ENCODE data around the gene METTL13. TPM values are rescaled to one million over a fixed set of nuclear protein-coding genes. Genes with fewer than 3 reads are reported as not detected.

Gene METTL13
- total and polyA plus RNA-seq, 2 donors (not counting 1 experiment from before 2014, with no cell fraction given): 27.3 to 38.0 TPM

DNA sequence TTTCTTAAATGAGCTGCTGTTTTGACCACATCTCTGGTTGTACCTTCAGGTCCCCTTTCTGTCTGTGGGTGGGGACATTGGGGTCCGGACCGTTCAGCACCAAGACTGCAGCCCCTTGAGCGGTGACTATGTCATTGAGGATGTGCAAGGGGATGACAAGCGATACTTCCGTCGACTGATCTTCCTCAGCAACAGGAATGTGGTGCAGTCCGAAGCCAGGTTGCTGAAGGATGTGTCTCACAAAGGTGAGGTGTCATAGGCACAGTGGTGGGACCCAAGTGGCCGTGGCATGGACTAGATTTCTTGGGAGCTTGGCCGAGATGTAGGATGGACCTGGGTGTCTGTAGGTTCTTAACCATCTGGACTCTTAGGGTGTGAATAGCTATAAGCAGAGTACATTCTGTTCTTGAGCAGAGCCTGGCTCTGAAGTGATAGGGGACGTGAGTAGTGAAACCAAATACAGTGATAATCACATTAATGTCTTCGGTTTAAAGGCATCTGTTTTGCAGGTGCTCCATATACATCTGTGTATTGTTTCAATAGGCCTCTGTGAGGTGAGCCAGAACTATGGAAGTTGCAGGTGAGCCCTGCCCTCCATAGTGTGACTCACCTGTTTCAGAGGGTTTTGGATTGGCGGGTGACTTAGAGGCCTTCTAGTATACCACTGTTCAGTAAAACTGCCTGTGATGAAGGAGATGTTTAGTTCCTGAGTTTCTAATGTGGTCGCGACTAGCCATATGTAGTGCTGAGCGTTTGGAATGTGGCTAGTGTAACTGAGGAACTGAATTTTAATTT lies 6.4 kb downstream of the METTL13 start:
- Histone ChIP-seq H3K4me2 (ENCODE audit: extremely low read depth, insufficient read depth, low read length) (no peak overlapping the region), H3K9me3 (ENCODE audit: control insufficient read depth, insufficient read depth, low read depth, low read length) (no peaks in the 10 kb centered on the region), H3K27me3 (ENCODE audit: control insufficient read depth, insufficient read depth, low read length) (no peaks in the 10 kb centered on the region), H3K9ac (ENCODE audit: insufficient read depth, low read length) (no peak overlapping the region), H4K20me1 (ENCODE audit: control insufficient read depth, extremely low read depth, insufficient read depth, low read length) (no peaks in the 10 kb centered on the region), H3K4me3 (replicated peaks in 1 of 4; ENCODE audit: control extremely low read depth in 1 of 4, insufficient read depth in 1 of 4, low read depth in 3 of 4, low read length in 4 of 4) (no peak overlapping the region), H2AFZ (ENCODE audit: low read length) (no peak overlapping the region), H3K79me2 (ENCODE audit: control insufficient read depth, insufficient read depth, low read length) (peaks cover 24% of the 10 kb centered on the region), H3K36me3 (ENCODE audit: control insufficient read depth, insufficient read depth, low read length) (peaks cover 34% of the 10 kb centered on the region), H3K27ac (ENCODE audit: insufficient read depth, low read length) (no peak overlapping the region), H3K4me1 (ENCODE audit: control insufficient read depth, extremely low read depth, insufficient read depth, low read length) (peaks cover 7% of the 10 kb centered on the region)
- no peak for DNase-seq (ENCODE audit: low read depth in 2 of 2)
- no peak for TF ChIP-seq EZH2 (IDR thresholded peaks at IDR 0.05; ENCODE audit: low read length, missing control alignments)
- TF ChIP-seq, protein P1, sequence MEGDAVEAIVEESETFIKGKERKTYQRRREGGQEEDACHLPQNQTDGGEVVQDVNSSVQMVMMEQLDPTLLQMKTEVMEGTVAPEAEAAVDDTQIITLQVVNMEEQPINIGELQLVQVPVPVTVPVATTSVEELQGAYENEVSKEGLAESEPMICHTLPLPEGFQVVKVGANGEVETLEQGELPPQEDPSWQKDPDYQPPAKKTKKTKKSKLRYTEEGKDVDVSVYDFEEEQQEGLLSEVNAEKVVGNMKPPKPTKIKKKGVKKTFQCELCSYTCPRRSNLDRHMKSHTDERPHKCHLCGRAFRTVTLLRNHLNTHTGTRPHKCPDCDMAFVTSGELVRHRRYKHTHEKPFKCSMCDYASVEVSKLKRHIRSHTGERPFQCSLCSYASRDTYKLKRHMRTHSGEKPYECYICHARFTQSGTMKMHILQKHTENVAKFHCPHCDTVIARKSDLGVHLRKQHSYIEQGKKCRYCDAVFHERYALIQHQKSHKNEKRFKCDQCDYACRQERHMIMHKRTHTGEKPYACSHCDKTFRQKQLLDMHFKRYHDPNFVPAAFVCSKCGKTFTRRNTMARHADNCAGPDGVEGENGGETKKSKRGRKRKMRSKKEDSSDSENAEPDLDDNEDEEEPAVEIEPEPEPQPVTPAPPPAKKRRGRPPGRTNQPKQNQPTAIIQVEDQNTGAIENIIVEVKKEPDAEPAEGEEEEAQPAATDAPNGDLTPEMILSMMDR (conservative IDR thresholded peaks at IDR 0.05 in 1 of 2, IDR thresholded peaks at IDR 0.05 in 1 of 2; ENCODE audit: low read depth in 1 of 2, low read length in 2 of 2): no peak

DNA sequence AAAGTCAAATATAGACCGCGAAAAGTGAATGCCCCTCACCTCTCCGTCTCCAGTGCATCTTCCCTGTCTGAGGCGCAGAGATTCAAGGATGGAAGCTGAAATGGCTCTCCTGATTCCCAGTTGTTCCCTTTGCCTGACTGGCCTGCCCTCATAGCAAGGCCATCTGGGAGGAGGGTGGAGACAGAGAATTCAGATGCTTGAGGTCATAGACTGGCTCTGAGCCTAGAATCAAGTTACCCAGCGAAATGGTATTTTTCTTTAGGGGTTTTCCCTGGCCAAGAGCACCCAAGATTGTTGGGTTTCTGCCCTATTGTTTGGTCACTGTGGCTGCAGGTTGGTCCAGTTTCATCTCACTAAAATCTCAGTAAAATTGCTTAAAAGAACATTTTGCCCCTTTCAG lies 7.2 kb downstream of the METTL13 start:
- Histone ChIP-seq H3K27ac (ENCODE audit: insufficient read depth, low read length) (no peak overlapping the region), H3K9me3 (ENCODE audit: control insufficient read depth, insufficient read depth, low read depth, low read length) (no peaks in the 10 kb centered on the region), H3K79me2 (ENCODE audit: control insufficient read depth, insufficient read depth, low read length) (peaks cover 16% of the 10 kb centered on the region)

DNA sequence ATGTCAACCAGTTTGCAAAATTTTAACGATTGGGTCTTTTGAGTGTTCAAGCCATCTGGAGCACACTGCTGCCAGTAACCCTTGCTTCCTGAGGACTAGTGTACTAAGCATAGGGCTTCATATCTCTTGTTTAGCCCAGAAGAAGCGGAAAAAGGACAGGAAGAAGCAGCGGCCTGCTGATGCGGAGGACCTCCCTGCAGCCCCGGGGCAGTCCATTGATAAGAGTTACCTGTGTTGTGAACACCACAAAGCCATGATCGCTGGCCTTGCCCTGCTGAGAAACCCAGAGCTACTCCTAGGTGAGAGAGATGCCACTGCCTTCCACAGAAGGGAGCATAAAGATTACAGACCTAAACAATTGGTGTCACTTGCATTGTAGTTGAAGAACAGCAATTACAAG lies 8.9 kb downstream of the METTL13 start:
- TF ChIP-seq EZH2 (IDR thresholded peaks at IDR 0.05; ENCODE audit: low read length, missing control alignments): no peak
- TF ChIP-seq, protein P1 (conservative IDR thresholded peaks at IDR 0.05 in 1 of 2, IDR thresholded peaks at IDR 0.05 in 1 of 2; ENCODE audit: low read depth in 1 of 2, low read length in 2 of 2): no peak
- no peaks in the 10 kb centered on the region for H3K27me3 ChIP-seq (ENCODE audit: control insufficient read depth, insufficient read depth, low read length)
- no peak overlapping the region for H3K27ac ChIP-seq (ENCODE audit: insufficient read depth, low read length)
- H3K4me1 ChIP-seq (ENCODE audit: control insufficient read depth, extremely low read depth, insufficient read depth, low read length): peaks cover 12% of the 10 kb centered on the region
- no peaks in the 10 kb centered on the region for H3K9me3 ChIP-seq (ENCODE audit: control insufficient read depth, insufficient read depth, low read depth, low read length)
- no peak for DNase-seq (ENCODE audit: low read depth in 2 of 2)
- no peaks in the 10 kb centered on the region for H4K20me1 ChIP-seq (ENCODE audit: control insufficient read depth, extremely low read depth, insufficient read depth, low read length)
- peaks cover 27% of the 10 kb centered on the region for H3K36me3 ChIP-seq (ENCODE audit: control insufficient read depth, insufficient read depth, low read length)
- no peak overlapping the region for H3K4me3 ChIP-seq (replicated peaks in 1 of 4; ENCODE audit: control extremely low read depth in 1 of 4, insufficient read depth in 1 of 4, low read depth in 3 of 4, low read length in 4 of 4)
- H3K4me2 ChIP-seq (ENCODE audit: extremely low read depth, insufficient read depth, low read length): no peak overlapping the region
- no peak overlapping the region for H2AFZ ChIP-seq (ENCODE audit: low read length)
- H3K79me2 ChIP-seq (ENCODE audit: control insufficient read depth, insufficient read depth, low read length): peaks cover 6% of the 10 kb centered on the region
- H3K9ac ChIP-seq (ENCODE audit: insufficient read depth, low read length): no peak overlapping the region

More for the DNA sequence above, 7.2 kb downstream of the METTL13 start:
- H4K20me1 ChIP-seq (ENCODE audit: control insufficient read depth, extremely low read depth, insufficient read depth, low read length): no peaks in the 10 kb centered on the region
- peaks cover 6% of the 10 kb centered on the region for H3K4me1 ChIP-seq (ENCODE audit: control insufficient read depth, extremely low read depth, insufficient read depth, low read length)
- no peak overlapping the region for H2AFZ ChIP-seq (ENCODE audit: low read length)
- TF ChIP-seq EZH2 (IDR thresholded peaks at IDR 0.05; ENCODE audit: low read length, missing control alignments): no peak
- TF ChIP-seq, protein P1 (conservative IDR thresholded peaks at IDR 0.05 in 1 of 2, IDR thresholded peaks at IDR 0.05 in 1 of 2; ENCODE audit: low read depth in 1 of 2, low read length in 2 of 2): no peak
- no peaks in the 10 kb centered on the region for H3K27me3 ChIP-seq (ENCODE audit: control insufficient read depth, insufficient read depth, low read length)
- H3K4me2 ChIP-seq (ENCODE audit: extremely low read depth, insufficient read depth, low read length): peak overlapping the region; percentile 29
- peak; percentile 74 to 87 for DNase-seq (ENCODE audit: low read depth in 2 of 2)
- no peak overlapping the region for H3K9ac ChIP-seq (ENCODE audit: insufficient read depth, low read length)
- H3K36me3 ChIP-seq (ENCODE audit: control insufficient read depth, insufficient read depth, low read length): peaks cover 33% of the 10 kb centered on the region
- no peak overlapping the region for H3K4me3 ChIP-seq (replicated peaks in 1 of 4; ENCODE audit: control extremely low read depth in 1 of 4, insufficient read depth in 1 of 4, low read depth in 3 of 4, low read length in 4 of 4)
